Breast epithelium (tissue), 4 donors: ENCODE data around the gene REV3L. TPM values are rescaled to one million over a fixed set of nuclear protein-coding genes. Genes with fewer than 3 reads are reported as not detected.

Experiments
- DNase-seq, 2 donors: peaks; one replicate each; pipeline ENCODE4 v3.0.0-alpha.2; 2019; ENCODE audit warnings: low spot score in 2 of 2
- H3K27ac ChIP-seq, 2 donors: fragments of 200-600 bp; sonication (generic) in 1 of 2; one replicate each; pipeline ENCODE4 v1.5.1; 2016 to 2019; ENCODE audit warnings: mild to moderate bottlenecking in 1 of 2
- H3K27me3 ChIP-seq, 2 donors: fragments of 200-600 bp; sonication (generic) in 1 of 2; one replicate each; pipeline versions ENCODE4 v1.5.1 to v1.6.0; 2017 to 2019; ENCODE audit warnings: control low read depth in 1 of 2, mild to moderate bottlenecking in 1 of 2
- H3K36me3 ChIP-seq: fragments of 200-600 bp; one replicate; pipeline ENCODE4 v1.5.1; 2019
- H3K4me1 ChIP-seq, 2 donors: fragments of 200-600 bp; sonication (generic); one replicate each; pipeline ENCODE4 v1.5.1; 2016 to 2019; ENCODE audit warnings: control low read depth in 1 of 2
- H3K4me3 ChIP-seq, 3 donors: fragments of 200-600 bp; sonication (generic); 1 replicate in 2 of 3; 2 replicates in 1 of 3; pipeline ENCODE4 v1.5.1; 2016 to 2019; ENCODE audit warnings: mild to moderate bottlenecking in 3 of 3, moderate library complexity in 2 of 3
- H3K9me3 ChIP-seq, 2 donors: fragments of 200-600 bp; sonication (generic) in 1 of 2; one replicate each; pipeline ENCODE4 v1.5.1; 2016 to 2019; ENCODE audit warnings: control low read depth in 1 of 2
- POLR2A ChIP-seq: fragments of 450-650 bp; IDR thresholded peaks from one replicate; pipeline ENCODE4 v1.6.1; 2016; ENCODE audit warnings: antibody characterized with exemption, mild to moderate bottlenecking, moderate library complexity
- POLR2AphosphoS5 ChIP-seq, 3 donors: sonication (generic); formaldehyde crosslinking; IDR thresholded peaks; one replicate each; pipeline ENCODE4 v1.6.1; 2017; ENCODE audit warnings: antibody characterized with exemption in 3 of 3
- intact Hi-C: fragments of 100-400 bp; cut with DNase I; formaldehyde crosslinking; loops from one replicate; pipeline ENCODE4 v1.15.1; 2023; ENCODE audit warnings: low total_unique reads
- total RNA-seq, 3 donors: library from RNA; depleted of rRNA; stranded (reverse); fragments of >200 nt; gene quantifications; one replicate each; pipeline ENCODE4 v1.1.0, GENCODE V29; 2016
- TF ChIP-seq, protein P1 (sequence below), 3 donors: fragments of 450-650 bp; IDR thresholded peaks; one replicate each; pipeline ENCODE4 v1.5.1; 2016 to 2017; ENCODE audit warnings: antibody characterized with exemption in 3 of 3, mild to moderate bottlenecking in 3 of 3, moderate library complexity in 3 of 3

The REV3L gene
- total RNA-seq, 3 donors from 2014 or later, result 50.3 to 108 (median 82.3) TPM

DNA sequence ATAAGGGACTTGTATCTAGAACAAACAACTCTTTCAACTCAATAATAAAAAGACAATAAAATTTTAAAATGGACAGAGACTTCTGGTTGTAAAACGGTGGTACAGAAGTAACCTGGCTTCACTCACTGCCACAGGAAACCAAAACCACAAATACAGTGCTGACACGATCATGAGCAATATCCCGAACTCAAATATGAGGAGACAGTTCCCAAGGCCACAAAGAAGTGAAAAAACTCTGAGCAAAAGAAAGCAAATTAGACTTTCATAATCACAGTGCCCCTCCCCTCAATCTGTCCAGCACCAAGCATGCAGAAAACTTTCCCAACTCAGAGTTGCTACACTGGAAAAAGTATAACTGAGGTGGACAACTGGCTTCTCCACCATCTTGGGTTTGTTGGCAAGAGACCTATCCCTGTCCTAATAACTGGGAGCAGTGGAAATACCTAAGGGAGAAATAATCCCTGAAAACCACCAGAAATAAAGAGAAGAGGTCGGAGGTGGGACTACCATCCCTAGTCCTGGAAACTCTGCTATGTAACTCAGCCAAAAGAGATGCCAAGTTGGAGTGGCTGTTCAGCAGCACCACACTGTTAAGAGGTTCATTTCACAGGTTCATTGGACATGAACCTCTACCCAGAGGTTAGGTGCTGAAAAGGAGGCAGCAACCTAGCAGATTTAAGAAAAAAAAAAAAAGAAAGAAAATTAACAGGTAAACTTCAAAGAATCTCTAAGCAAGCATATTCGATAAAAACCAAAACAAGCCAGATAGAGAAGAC is 55.5 kb downstream of the REV3L start:
- DNase-seq, result no peak
- peaks cover 0 to 4% of the 10 kb centered on the region in 2 donors for H3K4me1 ChIP-seq
- H3K27me3 ChIP-seq, result no peaks in the 10 kb centered on the region
- no peak overlapping the region for H3K4me3 ChIP-seq
- intact Hi-C loops, result no loop called here
- H3K27ac ChIP-seq, result no peak overlapping the region
- H3K9me3 ChIP-seq, result peaks cover 3 to 13% of the 10 kb centered on the region in 2 donors
- TF ChIP-seq POLR2A, result no peak
- TF ChIP-seq, protein P1, sequence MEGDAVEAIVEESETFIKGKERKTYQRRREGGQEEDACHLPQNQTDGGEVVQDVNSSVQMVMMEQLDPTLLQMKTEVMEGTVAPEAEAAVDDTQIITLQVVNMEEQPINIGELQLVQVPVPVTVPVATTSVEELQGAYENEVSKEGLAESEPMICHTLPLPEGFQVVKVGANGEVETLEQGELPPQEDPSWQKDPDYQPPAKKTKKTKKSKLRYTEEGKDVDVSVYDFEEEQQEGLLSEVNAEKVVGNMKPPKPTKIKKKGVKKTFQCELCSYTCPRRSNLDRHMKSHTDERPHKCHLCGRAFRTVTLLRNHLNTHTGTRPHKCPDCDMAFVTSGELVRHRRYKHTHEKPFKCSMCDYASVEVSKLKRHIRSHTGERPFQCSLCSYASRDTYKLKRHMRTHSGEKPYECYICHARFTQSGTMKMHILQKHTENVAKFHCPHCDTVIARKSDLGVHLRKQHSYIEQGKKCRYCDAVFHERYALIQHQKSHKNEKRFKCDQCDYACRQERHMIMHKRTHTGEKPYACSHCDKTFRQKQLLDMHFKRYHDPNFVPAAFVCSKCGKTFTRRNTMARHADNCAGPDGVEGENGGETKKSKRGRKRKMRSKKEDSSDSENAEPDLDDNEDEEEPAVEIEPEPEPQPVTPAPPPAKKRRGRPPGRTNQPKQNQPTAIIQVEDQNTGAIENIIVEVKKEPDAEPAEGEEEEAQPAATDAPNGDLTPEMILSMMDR (IDR thresholded peaks at IDR 0.05), result no peak
- no peak for TF ChIP-seq POLR2AphosphoS5 (IDR thresholded peaks at IDR 0.05)
- H3K36me3 ChIP-seq, result no peaks in the 10 kb centered on the region

DNA sequence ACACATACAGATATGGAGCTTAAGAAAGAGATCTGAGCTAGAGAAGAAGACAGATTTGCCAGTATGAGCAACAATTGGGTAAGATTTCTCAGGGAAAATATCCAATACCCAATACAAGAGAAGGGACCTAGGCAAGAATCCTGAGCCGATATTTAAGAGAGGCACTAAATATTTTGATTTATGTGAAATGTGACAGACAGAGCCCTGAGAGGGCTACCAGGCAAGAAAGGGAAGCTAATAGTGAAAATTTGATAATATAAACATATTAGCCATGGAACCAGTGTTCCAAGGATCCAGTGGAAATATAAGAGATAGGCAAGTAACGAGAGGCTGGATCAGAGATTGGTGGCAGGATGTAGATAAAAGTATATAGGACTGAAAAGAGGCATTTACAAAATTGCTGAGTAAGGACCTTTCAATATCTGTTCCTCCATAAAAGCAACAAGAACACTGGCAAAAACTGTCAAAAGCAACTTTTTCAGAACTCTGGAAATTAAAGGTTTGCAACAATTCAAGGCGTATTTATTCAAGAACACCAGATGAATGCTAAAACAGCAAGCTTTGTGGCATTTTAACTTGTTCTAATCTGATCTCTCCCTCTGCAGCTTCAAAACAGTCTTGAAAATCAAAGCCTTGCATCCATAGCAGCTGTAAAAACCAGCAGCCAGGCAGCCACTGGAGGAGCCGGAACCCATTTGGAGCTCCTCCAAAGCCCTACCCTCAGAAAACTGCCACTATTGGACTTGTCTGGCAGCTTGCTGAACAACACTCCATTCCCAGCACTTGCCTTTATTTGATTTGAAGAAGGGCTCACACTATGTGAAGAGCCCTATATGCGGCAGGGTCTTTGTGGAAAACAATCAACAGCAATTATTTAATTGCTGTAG is 58.8 kb downstream of the REV3L start:
- Histone ChIP-seq H3K27ac (peak overlapping the region in 1 of 2 donors; percentile 21), H3K4me1 (peaks cover 0 to 4% of the 10 kb centered on the region in 2 donors), H3K36me3 (no peaks in the 10 kb centered on the region), H3K27me3 (no peaks in the 10 kb centered on the region), H3K4me3 (no peak overlapping the region), H3K9me3 (peaks cover 3 to 12% of the 10 kb centered on the region in 2 donors)
- intact Hi-C loops, result no loop called here
- DNase-seq, result no peak
- TF ChIP-seq, protein P1 (IDR thresholded peaks at IDR 0.05), result no peak
- TF ChIP-seq POLR2AphosphoS5 (IDR thresholded peaks at IDR 0.05) (no peak), POLR2A (no peak)

DNA sequence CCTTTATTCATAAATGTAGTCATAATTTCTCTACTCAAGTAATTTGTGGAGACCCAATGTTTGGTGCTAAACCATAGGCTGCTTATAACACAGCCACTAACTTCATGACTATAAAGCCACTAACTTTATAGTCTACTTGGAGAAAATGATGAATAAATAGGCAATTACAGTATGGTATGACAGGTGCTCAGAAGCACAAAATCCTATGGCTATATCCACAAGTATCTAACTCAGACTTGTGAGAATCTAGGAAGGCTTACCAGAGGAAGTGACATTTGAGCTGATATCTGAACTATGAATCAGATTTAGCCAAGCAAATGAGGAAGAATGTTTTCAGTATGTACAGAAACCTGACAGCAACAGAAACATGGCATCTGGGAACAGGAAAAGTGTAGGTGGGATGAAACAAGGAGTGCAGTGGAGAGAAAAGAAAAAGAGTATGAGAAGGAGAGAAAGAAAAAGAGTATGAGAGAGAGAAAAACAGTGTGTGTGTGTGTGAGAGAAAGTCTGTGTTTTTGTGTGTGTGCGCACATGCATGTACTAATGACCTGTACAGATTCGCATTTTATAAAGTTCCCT is 59.9 kb downstream of the REV3L start:
- no peak for DNase-seq
- Histone ChIP-seq H3K4me3 (no peak overlapping the region), H3K27me3 (no peaks in the 10 kb centered on the region), H3K27ac (no peak overlapping the region), H3K9me3 (peaks cover 0 to under 1% of the 10 kb centered on the region in 2 donors), H3K4me1 (peaks cover 0 to 4% of the 10 kb centered on the region in 2 donors), H3K36me3 (no peaks in the 10 kb centered on the region)
- intact Hi-C loops, result no loop called here
- TF ChIP-seq POLR2AphosphoS5 (IDR thresholded peaks at IDR 0.05), result no peak
- TF ChIP-seq, protein P1 (IDR thresholded peaks at IDR 0.05), result no peak
- TF ChIP-seq POLR2A, result no peak

DNA sequence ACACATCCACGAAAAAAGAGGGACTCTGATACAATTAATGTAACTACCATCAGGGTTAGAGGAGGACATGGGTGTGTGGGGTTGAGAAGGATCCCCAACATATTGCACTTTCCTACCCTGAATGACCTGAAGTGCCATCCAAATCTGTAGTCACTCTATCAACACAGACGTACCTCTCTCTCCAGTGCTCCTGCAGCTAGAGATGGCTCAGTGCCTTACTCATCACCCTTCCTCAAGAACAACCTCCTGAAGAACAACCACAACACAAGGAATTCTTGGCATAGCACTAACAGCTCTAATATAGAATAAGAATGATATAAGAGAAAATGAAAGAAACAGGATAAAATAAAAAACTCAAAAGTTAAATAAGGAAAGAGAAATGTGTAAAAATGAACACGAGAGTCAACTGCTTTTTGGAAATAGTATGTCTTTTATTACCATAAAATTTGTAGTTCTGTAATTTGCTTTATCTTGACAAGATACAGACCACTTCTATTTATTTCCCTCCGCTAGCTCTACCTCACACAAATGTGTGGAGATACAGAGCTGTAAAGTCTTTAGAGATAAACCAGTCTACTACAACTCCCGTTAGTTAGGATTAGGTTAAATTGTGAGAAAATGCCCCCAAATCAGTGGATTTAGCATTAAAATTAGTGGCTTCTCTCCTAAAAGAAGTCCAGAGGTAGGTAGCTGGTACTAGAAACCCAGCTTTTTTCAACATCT is 63.9 kb downstream of the REV3L start:
- Histone ChIP-seq H3K27me3 (no peaks in the 10 kb centered on the region), H3K36me3 (no peaks in the 10 kb centered on the region), H3K27ac (no peak overlapping the region), H3K4me3 (no peak overlapping the region), H3K9me3 (no peaks in the 10 kb centered on the region), H3K4me1 (no peaks in the 10 kb centered on the region)
- intact Hi-C loops, result no loop called here
- TF ChIP-seq POLR2AphosphoS5 (IDR thresholded peaks at IDR 0.05), result no peak
- TF ChIP-seq, protein P1 (IDR thresholded peaks at IDR 0.05), result no peak
- no peak for TF ChIP-seq POLR2A
- DNase-seq, result no peak
